ENCODE results near the gene ARHGAP26. TPM values are rescaled to one million over a fixed set of nuclear protein-coding genes. Genes with fewer than 3 reads are reported as not detected.

The ARHGAP26 gene
- total RNA-seq, 4 donors from 2014 or later = 11.1 to 36.1 (median 21.8) TPM

GRCh38 chr5:143133721-143134120, 363.5 kb downstream of the ARHGAP26 start:
- TF ChIP-seq POLR2A (IDR thresholded peaks at IDR 0.05) (no peak), EP300 (IDR thresholded peaks at IDR 0.05) (no peak), CTCF (IDR thresholded peaks at IDR 0.05) (no peak), POLR2AphosphoS5 (IDR thresholded peaks at IDR 0.05) (no peak)
- WGBS = 76% methylated on average over 11 of the region's 11 CpGs
- no peak for DNase-seq (ENCODE audit: low spot score in 2 of 2)

GRCh38 chr5:143134269-143134668, 364.1 kb downstream of the ARHGAP26 start:
- H3K4me3 ChIP-seq = no peak overlapping the region
- no peaks in the 10 kb centered on the region for H3K9me3 ChIP-seq
- WGBS = 61% methylated on average over 3 of the region's 3 CpGs
- no peak overlapping the region for H3K27ac ChIP-seq
- peaks cover 21% of the 10 kb centered on the region for H3K4me1 ChIP-seq
- no peaks in the 10 kb centered on the region for H3K36me3 ChIP-seq
- TF ChIP-seq CTCF (IDR thresholded peaks at IDR 0.05) (no peak), POLR2AphosphoS5 (IDR thresholded peaks at IDR 0.05) (no peak), POLR2A (IDR thresholded peaks at IDR 0.05) (no peak), EP300 (IDR thresholded peaks at IDR 0.05) (no peak)
- no peak for DNase-seq (ENCODE audit: low spot score in 2 of 2)
- H3K27me3 ChIP-seq = no peaks in the 10 kb centered on the region

More at GRCh38 chr5:143133721-143134120, 363.5 kb downstream of the ARHGAP26 start:
- H3K27ac ChIP-seq = no peak overlapping the region
- no peaks in the 10 kb centered on the region for H3K27me3 ChIP-seq
- no peaks in the 10 kb centered on the region for H3K9me3 ChIP-seq
- no peaks in the 10 kb centered on the region for H3K36me3 ChIP-seq
- no peak overlapping the region for H3K4me3 ChIP-seq
- peaks cover 26% of the 10 kb centered on the region for H3K4me1 ChIP-seq

DNA sequence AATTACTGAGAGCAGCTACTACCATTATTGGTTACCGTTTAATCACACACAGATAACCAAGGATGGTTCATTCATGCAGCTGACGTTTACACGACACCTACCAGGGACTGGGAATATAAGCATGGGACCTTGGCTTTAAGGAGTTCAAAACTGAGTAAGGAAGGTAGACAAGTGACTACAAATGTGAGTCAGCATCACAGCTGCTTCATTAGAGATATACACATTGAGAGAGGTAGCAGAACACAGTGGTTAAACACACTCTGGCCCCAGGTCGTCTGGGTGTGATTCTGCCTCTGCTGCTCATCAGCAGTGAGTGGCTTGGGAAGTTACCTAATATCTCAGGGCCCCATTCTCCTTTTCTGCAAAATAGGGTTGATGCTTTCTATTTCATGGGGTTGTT, 364.7 kb downstream of the ARHGAP26 start:
- WGBS = 83% methylated on average over 4 of the region's 4 CpGs
- no peak for DNase-seq (ENCODE audit: low spot score in 2 of 2)
- H3K9me3 ChIP-seq = no peaks in the 10 kb centered on the region

GRCh38 chr5:143135832-143136551, 365.8 kb downstream of the ARHGAP26 start:
- TF ChIP-seq POLR2AphosphoS5 (IDR thresholded peaks at IDR 0.05) (no peak), EP300 (IDR thresholded peaks at IDR 0.05) (no peak), POLR2A (IDR thresholded peaks at IDR 0.05) (no peak), CTCF (IDR thresholded peaks at IDR 0.05) (no peak)
- DNase-seq (ENCODE audit: low spot score in 2 of 2) = no peak
- no peak overlapping the region for H3K27ac ChIP-seq

More for the DNA sequence above, 364.7 kb downstream of the ARHGAP26 start:
- H3K27me3 ChIP-seq = no peaks in the 10 kb centered on the region
- no peak overlapping the region for H3K4me3 ChIP-seq
- no peaks in the 10 kb centered on the region for H3K36me3 ChIP-seq
- H3K4me1 ChIP-seq = peaks cover 18% of the 10 kb centered on the region
- no peak overlapping the region for H3K27ac ChIP-seq
- TF ChIP-seq EP300 (IDR thresholded peaks at IDR 0.05) (no peak), POLR2A (IDR thresholded peaks at IDR 0.05) (no peak), POLR2AphosphoS5 (IDR thresholded peaks at IDR 0.05) (no peak), CTCF (IDR thresholded peaks at IDR 0.05) (no peak)

DNA sequence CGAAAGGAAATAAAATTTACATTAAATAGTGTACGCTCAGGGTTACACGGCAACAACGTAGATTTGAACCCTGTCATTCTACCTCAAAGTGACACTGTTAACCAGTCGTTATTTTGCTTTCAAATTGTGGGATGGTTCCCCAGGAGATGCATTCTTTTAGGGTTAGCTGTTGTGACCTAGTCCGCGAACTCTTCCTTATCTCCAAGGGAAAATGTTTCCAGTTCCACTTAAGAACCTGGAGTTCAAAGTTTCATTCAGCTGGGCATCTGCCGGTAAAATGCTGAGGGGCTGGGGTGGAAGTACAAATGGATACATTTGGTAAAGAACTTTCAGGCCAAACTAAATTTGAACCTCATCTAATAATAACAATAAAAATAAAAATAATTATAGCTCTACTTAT, 368.7 kb downstream of the ARHGAP26 start:
- no peak for TF ChIP-seq POLR2AphosphoS5 (IDR thresholded peaks at IDR 0.05)
- no peak for TF ChIP-seq EP300 (IDR thresholded peaks at IDR 0.05)
- no peak for TF ChIP-seq POLR2A (IDR thresholded peaks at IDR 0.05)
- no peak for TF ChIP-seq CTCF (IDR thresholded peaks at IDR 0.05)
- Histone ChIP-seq H3K27ac (no peak overlapping the region), H3K4me3 (no peak overlapping the region), H3K36me3 (no peaks in the 10 kb centered on the region), H3K27me3 (no peaks in the 10 kb centered on the region), H3K4me1 (peaks cover 35% of the 10 kb centered on the region), H3K9me3 (no peaks in the 10 kb centered on the region)
- 96% methylated on average over 8 of the region's 8 CpGs for WGBS
- DNase-seq (ENCODE audit: low spot score in 2 of 2) = no peak

More at GRCh38 chr5:143135832-143136551, 365.8 kb downstream of the ARHGAP26 start:
- H3K9me3 ChIP-seq = no peaks in the 10 kb centered on the region
- peaks cover 18% of the 10 kb centered on the region for H3K4me1 ChIP-seq
- no peaks in the 10 kb centered on the region for H3K36me3 ChIP-seq
- H3K27me3 ChIP-seq = no peaks in the 10 kb centered on the region
- 95% methylated on average over 5 of the region's 5 CpGs for WGBS
- H3K4me3 ChIP-seq = no peak overlapping the region
